Kidney epithelial cell (primary cell): ENCODE results near the gene TBX18. TPM values are rescaled to one million over a fixed set of nuclear protein-coding genes. Genes with fewer than 3 reads are reported as not detected.

Experiments used
- DNase-seq: peaks from one replicate; pipeline ENCODE4 v3.0.0-alpha.2; 2010; ENCODE audit warnings: low read depth
- H3K27me3 ChIP-seq: 2 replicates; pipeline ENCODE4 v1.6.0; 2011; ENCODE audit warnings: low read length; ENCODE audit not compliant: control insufficient read depth, insufficient read depth
- H3K36me3 ChIP-seq: 2 replicates; pipeline ENCODE4 v1.5.1; 2011; ENCODE audit warnings: low read length; ENCODE audit not compliant: control insufficient read depth, insufficient read depth
- H3K4me3 ChIP-seq: 2 replicates; pipeline ENCODE4 v1.5.1; 2011; ENCODE audit warnings: low read depth, mild to moderate bottlenecking, control low read depth, low read length
- total RNA-seq: library from RNA; depleted of rRNA; stranded (reverse); fragments of >200 nt; gene quantifications from 2 replicates; pipeline ENCODE4 v1.2.3, GENCODE V29; 2015
- TF ChIP-seq, protein P1 (sequence below): IDR thresholded peaks from 2 replicates; pipeline ENCODE4 v1.5.1; 2011; ENCODE audit warnings: mild to moderate bottlenecking, moderate library complexity, low read length, control low read depth, inconsistent platforms; ENCODE audit not compliant: insufficient read depth, poor library complexity, severe bottlenecking

The TBX18 gene
- total RNA-seq, 1 donor from 2014 or later, result 0.46 TPM

DNA sequence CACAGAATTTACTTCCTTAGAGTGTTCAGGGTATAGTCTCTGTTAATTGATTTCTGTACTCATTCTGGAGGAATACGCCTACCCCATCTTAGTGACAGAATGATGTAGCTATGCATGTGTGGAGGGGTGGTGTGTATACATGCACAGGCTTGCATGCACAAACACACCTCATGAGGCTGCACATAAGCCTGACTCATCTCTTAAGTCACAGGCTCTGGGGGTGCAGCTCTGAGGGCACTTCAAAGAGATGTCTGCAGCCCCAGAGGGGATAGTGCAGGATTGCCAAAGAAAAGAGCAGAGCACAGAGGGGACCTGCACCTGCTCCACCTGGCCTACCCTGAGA lies 24.6 kb downstream of the TBX18 start:
- Histone ChIP-seq H3K4me3 (no peak overlapping the region), H3K27me3 (no peaks in the 10 kb centered on the region), H3K36me3 (no peaks in the 10 kb centered on the region)
- TF ChIP-seq, protein P1, sequence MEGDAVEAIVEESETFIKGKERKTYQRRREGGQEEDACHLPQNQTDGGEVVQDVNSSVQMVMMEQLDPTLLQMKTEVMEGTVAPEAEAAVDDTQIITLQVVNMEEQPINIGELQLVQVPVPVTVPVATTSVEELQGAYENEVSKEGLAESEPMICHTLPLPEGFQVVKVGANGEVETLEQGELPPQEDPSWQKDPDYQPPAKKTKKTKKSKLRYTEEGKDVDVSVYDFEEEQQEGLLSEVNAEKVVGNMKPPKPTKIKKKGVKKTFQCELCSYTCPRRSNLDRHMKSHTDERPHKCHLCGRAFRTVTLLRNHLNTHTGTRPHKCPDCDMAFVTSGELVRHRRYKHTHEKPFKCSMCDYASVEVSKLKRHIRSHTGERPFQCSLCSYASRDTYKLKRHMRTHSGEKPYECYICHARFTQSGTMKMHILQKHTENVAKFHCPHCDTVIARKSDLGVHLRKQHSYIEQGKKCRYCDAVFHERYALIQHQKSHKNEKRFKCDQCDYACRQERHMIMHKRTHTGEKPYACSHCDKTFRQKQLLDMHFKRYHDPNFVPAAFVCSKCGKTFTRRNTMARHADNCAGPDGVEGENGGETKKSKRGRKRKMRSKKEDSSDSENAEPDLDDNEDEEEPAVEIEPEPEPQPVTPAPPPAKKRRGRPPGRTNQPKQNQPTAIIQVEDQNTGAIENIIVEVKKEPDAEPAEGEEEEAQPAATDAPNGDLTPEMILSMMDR, result no peak
- DNase-seq, result no peak

DNA sequence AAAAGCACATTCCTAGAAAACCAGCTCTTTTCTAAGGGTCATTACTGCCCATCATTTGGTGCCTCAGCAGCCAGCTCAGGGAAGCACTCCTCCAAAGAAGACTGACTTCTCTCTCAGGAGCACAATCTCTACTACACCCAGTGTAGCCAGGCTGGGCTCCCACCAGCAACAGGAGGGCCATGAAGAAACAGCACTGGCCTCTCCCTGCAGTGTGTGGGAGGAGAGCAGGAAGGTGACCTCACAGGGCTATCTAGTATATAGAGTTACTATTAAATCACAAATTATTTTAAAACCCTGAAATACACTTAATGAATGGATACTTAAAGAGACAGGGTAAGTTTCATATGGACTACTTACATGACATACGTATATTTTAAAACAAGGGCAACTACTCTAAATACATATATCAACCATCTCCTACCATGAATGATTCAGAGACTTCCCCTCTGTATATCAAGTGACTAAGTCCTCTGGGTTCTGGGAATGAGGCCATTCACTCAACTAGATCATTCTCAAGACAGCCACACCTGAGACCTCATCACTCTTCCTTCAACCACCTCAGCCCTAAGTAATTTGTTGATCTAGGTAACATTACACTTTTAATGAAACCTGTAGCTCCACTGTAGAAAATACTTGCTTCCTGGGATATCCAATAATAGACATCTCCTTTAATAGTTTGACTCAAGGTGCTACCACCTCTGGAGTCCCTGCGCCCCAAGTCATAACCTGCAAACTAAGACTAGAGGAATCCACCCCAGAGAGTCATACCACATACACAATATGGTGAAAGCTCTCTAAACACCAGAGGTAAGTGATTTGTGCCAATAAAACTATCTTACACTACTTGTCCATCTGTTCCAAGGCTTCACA lies 25.2 kb downstream of the TBX18 start:
- DNase-seq, result no peak
- H3K27me3 ChIP-seq, result no peaks in the 10 kb centered on the region

DNA sequence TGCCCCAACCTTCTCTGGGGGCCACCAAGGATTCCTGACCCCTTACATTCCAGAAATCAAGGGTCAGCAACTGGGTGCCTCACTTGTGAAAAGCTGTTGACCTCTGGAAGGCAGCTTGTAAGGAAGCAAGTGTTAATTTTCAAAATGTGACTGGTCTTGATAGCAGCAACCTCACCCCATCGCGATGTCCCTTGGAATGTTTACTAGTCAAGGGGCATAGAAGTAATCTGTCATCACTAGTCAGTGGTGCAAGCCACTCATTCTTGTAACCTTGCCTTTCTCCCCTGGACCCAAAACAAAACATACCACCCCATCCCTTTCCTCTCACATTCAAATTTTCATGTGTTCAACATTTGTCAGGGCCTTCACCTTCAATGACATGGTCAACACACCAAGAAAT lies 30.5 kb downstream of the TBX18 start:
- TF ChIP-seq, protein P1, result no peak
- Histone ChIP-seq H3K36me3 (no peaks in the 10 kb centered on the region), H3K27me3 (no peaks in the 10 kb centered on the region), H3K4me3 (no peak overlapping the region)
- DNase-seq, result no peak

More for the DNA sequence above, 25.2 kb downstream of the TBX18 start:
- H3K36me3 ChIP-seq, result no peaks in the 10 kb centered on the region
- TF ChIP-seq, protein P1, result no peak
- no peak overlapping the region for H3K4me3 ChIP-seq

DNA sequence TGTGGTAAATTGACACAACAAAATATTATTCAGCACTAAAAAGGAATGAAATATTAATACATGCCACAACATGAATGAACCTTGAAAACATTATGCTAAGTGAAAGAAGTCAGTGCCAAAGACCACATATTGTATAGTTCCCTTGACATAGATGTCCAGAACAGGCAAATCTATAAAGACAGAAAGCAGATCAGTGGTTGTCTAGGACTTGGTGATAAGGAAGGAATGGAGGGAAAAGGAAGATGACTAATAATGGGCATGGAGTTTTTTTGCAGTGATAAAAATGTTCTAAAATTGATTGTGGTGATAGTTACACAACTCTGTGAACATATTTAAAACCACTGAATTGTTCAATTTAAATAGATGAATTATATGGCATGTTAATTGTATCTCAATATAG lies 32.5 kb downstream of the TBX18 start:
- Histone ChIP-seq H3K4me3 (no peak overlapping the region), H3K27me3 (no peaks in the 10 kb centered on the region), H3K36me3 (no peaks in the 10 kb centered on the region)
- TF ChIP-seq, protein P1, result no peak
- no peak for DNase-seq

DNA sequence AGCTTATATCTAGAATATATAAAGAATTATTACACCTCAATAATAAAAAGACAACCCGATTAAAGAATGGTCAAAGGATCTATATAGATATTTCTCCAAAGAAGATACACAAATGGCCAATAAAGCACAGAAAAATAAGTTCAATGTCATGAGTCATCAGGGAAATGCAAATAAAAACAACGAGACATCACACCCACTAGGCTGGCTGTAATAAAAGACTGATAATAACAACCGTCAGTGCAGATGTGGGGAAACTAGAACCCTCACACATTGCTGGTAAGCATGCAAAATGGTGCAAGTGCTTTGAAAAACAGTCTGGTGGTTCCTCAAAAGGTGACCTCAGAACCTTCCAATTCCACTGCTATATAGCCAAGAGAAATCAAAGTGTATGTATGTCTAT lies 33.0 kb downstream of the TBX18 start:
- H3K4me3 ChIP-seq, result no peak overlapping the region
- no peaks in the 10 kb centered on the region for H3K36me3 ChIP-seq
- no peak for DNase-seq
- TF ChIP-seq, protein P1, result no peak
- H3K27me3 ChIP-seq, result no peaks in the 10 kb centered on the region

DNA sequence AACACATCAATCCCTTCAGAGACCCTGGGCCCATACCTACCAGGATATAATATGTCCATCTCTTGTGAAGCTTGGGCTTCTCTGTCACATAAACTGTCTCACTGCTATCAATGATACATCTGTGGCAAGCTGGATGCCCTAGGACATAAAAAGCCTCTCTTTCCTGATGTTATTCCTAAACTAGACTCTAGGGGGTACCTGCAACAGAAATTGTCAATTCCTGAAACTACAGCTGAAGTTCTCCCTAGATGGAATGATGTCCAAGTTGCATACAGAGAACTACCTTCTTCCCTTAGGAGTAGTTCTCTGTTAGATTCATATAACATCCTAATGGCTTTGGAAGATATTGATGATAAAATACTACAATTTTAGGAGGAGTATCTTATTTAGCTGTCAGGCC lies 35.8 kb downstream of the TBX18 start:
- H3K4me3 ChIP-seq, result no peak overlapping the region
- TF ChIP-seq, protein P1, result peak; percentile 44
- no peaks in the 10 kb centered on the region for H3K27me3 ChIP-seq
- H3K36me3 ChIP-seq, result no peaks in the 10 kb centered on the region
- DNase-seq, result no peak
